ENCODE results near the gene BRWD1. TPM values are rescaled to one million over a fixed set of nuclear protein-coding genes. Genes with fewer than 3 reads are reported as not detected.
A peak's percentile ranks its signal among the peaks of the same experiment; 100 is the strongest.

Gene BRWD1
- total RNA-seq, 6 experiments from 2014 or later, result 18.6 to 26.7 (median 21.9) TPM

DNA sequence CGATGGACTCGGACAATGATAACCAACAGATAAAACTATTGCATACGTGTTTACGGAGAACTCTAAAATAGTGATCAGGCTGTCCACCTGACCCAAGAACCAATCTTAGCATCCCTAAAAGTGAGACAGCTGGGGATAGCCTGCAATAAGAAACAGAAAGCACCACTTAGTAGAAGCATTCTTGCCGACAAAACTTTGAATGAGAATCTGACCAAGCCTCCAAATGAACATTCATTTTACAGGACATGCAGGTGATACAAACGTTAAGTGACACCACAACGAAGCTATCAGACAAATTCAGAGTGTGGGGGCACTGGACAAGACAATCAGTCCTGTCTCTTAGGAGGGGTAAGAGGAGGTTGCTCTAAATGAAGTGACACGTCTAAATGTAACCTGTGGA is 131.4 kb downstream of the BRWD1 start:
- no peaks in the 10 kb centered on the region for H3K9me3 ChIP-seq
- H3K4me3 ChIP-seq, result peak overlapping the region; percentile 83 to 89 (median 83)
- TF ChIP-seq, protein P1, sequence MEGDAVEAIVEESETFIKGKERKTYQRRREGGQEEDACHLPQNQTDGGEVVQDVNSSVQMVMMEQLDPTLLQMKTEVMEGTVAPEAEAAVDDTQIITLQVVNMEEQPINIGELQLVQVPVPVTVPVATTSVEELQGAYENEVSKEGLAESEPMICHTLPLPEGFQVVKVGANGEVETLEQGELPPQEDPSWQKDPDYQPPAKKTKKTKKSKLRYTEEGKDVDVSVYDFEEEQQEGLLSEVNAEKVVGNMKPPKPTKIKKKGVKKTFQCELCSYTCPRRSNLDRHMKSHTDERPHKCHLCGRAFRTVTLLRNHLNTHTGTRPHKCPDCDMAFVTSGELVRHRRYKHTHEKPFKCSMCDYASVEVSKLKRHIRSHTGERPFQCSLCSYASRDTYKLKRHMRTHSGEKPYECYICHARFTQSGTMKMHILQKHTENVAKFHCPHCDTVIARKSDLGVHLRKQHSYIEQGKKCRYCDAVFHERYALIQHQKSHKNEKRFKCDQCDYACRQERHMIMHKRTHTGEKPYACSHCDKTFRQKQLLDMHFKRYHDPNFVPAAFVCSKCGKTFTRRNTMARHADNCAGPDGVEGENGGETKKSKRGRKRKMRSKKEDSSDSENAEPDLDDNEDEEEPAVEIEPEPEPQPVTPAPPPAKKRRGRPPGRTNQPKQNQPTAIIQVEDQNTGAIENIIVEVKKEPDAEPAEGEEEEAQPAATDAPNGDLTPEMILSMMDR (IDR thresholded peaks at IDR 0.05), result no peak
- TF ChIP-seq POLR2A (IDR thresholded peaks at IDR 0.05), result no peak
- DNase-seq, result no peak
- intact Hi-C loops (cut with DNase I), result no loop called here
- H3K36me3 ChIP-seq, result peaks cover 0 to 10% (median 0%) of the 10 kb centered on the region in 4 donors
- no peak for ATAC-seq
- no peak overlapping the region for H3K27ac ChIP-seq
- 41% methylated on average over 8 of the region's 8 CpGs for WGBS (ENCODE audit: insufficient coverage, low coverage, low lambda C conversion rate, missing lambda C conversion rate)
- no peaks in the 10 kb centered on the region for H3K27me3 ChIP-seq
- H3K4me1 ChIP-seq, result peaks cover 0 to 15% (median 2%) of the 10 kb centered on the region in 4 donors

DNA sequence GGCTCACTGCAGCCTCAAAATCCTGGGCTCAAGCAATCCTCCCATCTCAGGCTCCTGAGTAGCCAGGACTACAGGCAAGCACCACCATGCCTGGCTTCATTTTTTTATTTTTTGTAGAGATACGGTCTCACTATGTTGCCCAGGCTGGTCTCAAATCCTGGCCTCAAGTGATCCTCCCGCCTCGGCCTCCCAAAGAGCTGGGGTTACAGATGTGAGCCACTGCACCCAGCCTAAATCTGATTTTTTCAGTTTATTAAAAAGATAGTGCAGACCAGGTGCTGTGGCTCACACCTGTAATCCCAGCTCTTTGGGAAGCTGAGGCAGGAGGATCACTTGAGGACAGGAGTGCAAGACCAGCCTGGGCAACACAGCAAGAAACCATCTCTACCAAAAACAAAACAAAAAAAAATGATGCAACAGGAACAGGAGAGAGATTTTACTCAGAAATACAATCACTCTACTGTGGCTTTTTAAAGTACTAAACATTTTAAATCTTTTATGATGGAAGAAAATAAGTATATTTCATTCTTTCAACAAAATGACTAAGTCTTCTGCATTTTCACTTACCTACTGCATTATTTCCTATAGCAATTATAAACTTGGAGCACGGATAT is 132.1 kb downstream of the BRWD1 start:
- 89% methylated on average over 4 of the region's 4 CpGs for WGBS (ENCODE audit: insufficient coverage, low coverage, low lambda C conversion rate, missing lambda C conversion rate)
- intact Hi-C loops (cut with DNase I), result no loop called here
- Histone ChIP-seq H3K27ac (no peak overlapping the region), H3K27me3 (no peaks in the 10 kb centered on the region), H3K9me3 (no peaks in the 10 kb centered on the region), H3K4me1 (peaks cover 0 to 15% (median 2%) of the 10 kb centered on the region in 4 donors), H3K36me3 (peaks cover 0 to 10% (median 0%) of the 10 kb centered on the region in 4 donors), H3K4me3 (no peak overlapping the region)
- ATAC-seq (no peak), DNase-seq (no peak)
- TF ChIP-seq POLR2A (IDR thresholded peaks at IDR 0.05), result no peak
- TF ChIP-seq, protein P1 (IDR thresholded peaks at IDR 0.05), result no peak

DNA sequence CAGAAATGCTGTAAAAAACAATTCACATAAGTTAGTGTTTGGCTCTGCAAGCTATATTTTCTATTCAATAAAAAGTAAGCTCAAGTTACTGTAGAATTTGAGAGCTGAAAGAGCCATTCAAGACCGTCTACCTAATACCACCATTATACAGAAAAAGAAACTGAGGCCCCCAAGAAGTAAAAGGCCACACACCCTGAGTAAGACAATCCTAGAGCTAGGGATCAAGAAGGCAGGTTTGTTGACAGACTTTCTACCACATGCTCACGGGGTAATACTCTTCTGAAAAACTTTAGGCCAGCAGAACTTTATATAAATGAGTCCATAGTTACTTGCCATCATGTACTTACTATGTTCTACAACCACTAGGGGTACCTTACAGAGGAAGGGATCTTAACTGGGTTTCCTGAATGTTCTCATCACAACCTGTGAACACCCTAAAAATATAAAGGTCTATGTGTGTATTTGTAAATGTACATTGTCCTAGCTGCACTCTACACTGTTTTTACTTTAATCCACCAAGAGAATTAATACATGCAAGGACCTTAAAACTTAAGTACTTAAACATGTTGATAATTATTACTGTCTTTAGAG is 132.9 kb downstream of the BRWD1 start:
- TF ChIP-seq, protein P1 (IDR thresholded peaks at IDR 0.05), result no peak
- TF ChIP-seq POLR2A (IDR thresholded peaks at IDR 0.05), result no peak
- Histone ChIP-seq H3K4me3 (no peak overlapping the region), H3K27me3 (no peaks in the 10 kb centered on the region), H3K4me1 (peaks cover 0 to 15% (median 2%) of the 10 kb centered on the region in 4 donors), H3K36me3 (peaks cover 0 to 10% (median 0%) of the 10 kb centered on the region in 4 donors), H3K9me3 (no peaks in the 10 kb centered on the region), H3K27ac (no peak overlapping the region)
- ATAC-seq (no peak), DNase-seq (no peak)
- WGBS (ENCODE audit: insufficient coverage, low coverage, low lambda C conversion rate, missing lambda C conversion rate), result 89% methylated on average over 2 of the region's 2 CpGs
- intact Hi-C loops (cut with DNase I), result no loop called here

DNA sequence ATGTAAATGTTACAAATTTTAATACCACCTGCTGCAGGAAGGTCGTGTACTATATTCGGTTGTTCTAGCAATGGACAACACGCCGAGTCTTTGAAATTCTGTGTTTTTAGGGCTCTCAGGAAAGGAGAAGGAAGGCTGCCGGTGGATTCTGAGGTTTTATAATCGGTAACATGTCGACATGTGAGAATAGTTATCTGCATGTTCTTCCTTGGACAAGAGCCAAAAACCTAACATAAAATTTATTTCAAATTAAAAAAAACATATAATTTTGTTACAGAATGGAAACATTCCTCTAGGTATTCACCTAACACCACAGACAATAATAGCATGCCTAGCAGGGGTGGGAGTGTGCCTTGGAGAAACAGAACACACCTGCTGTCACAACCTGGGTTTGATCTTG is 135.0 kb downstream of the BRWD1 start:
- DNase-seq (no peak), ATAC-seq (no peak)
- 79% methylated on average over 7 of the region's 7 CpGs for WGBS (ENCODE audit: insufficient coverage, low coverage, low lambda C conversion rate, missing lambda C conversion rate)
- peaks cover 0 to 4% (median 2%) of the 10 kb centered on the region in 4 donors for H3K4me1 ChIP-seq
- no peaks in the 10 kb centered on the region for H3K27me3 ChIP-seq
- H3K4me3 ChIP-seq, result no peak overlapping the region
- intact Hi-C loops (cut with DNase I), result no loop called here
- H3K27ac ChIP-seq, result no peak overlapping the region
- TF ChIP-seq POLR2A (IDR thresholded peaks at IDR 0.05), result no peak
- TF ChIP-seq, protein P1 (IDR thresholded peaks at IDR 0.05), result no peak
- peaks cover 0 to 17% (median 4%) of the 10 kb centered on the region in 4 donors for H3K36me3 ChIP-seq
- H3K9me3 ChIP-seq, result no peaks in the 10 kb centered on the region
